SU-DHL-6 (cell line): ENCODE measurements around the gene TASOR2.

Source experiments
- CTCF ChIP-seq: fragments of 200-600 bp; sonication (generic); IDR thresholded peaks from one replicate; pipeline ENCODE4 v1.5.1; 2017; ENCODE audit warnings: antibody characterized with exemption, mild to moderate bottlenecking, low read length, moderate library complexity; ENCODE audit not compliant: insufficient read depth, poor library complexity, severe bottlenecking
- EZH2phosphoT487 ChIP-seq: fragments of 200-600 bp; sonication (generic), shearing (Covaris generic); conservative IDR thresholded peaks from 2 replicates; pipeline ENCODE4 v1.6.1; 2018; ENCODE audit warnings: mild to moderate bottlenecking, antibody characterized with exemption, low read length, moderate library complexity, mixed read lengths

- TF ChIP-seq EZH2phosphoT487: no peak
- TF ChIP-seq CTCF: no peak
Observed at GRCh38 chr10:5679606-5680005, 5.0 kb upstream of the TASOR2 start.
